ENCODE results near the gene C2orf68.
"Not testable (repeated sequence)": the region's sequence is repeated elsewhere in the genome, so short reads cannot be mapped to it uniquely, and the experiment has no call there.

The C2orf68 gene

GRCh38 chr2:85611705-85612587 is at the start of gene C2orf68:
C2orf68 (minus strand) TSS chr2:85612066; CDS start chr2:85611984, 82 bp downstream.
- peak; percentile 69 to 84 (median 80) for DNase-seq (ENCODE audit: low read depth in 2 of 3, low spot score in 2 of 3)

- no peak for DNase-seq (ENCODE audit: low read depth in 2 of 3, low spot score in 2 of 3)
Observed at GRCh38 chr2:85661139-85661858, 49.4 kb upstream of the C2orf68 start.

GRCh38 chr2:85660725-85661124 is 48.9 kb upstream of the C2orf68 start:
- no peak for DNase-seq (ENCODE audit: low read depth in 2 of 3, low spot score in 2 of 3)

- not testable (repeated sequence) for DNase-seq (ENCODE audit: low read depth in 2 of 3, low spot score in 2 of 3)
Observed at GRCh38 chr2:85660301-85660700, 48.4 kb upstream of the C2orf68 start.

GRCh38 chr2:85659324-85659981 is 47.6 kb upstream of the C2orf68 start:
- DNase-seq (ENCODE audit: low read depth in 2 of 3, low spot score in 2 of 3), result no peak

- DNase-seq (ENCODE audit: low read depth in 2 of 3, low spot score in 2 of 3), result not testable (repeated sequence)
Observed at GRCh38 chr2:85657399-85657798, 45.5 kb upstream of the C2orf68 start.

- no peak for DNase-seq (ENCODE audit: low read depth in 2 of 3, low spot score in 2 of 3)
Observed at GRCh38 chr2:85656468-85656867, 44.6 kb upstream of the C2orf68 start.

- DNase-seq (ENCODE audit: low read depth in 2 of 3, low spot score in 2 of 3), result no peak
Observed at GRCh38 chr2:85655961-85656417, 44.1 kb upstream of the C2orf68 start.

- DNase-seq (ENCODE audit: low read depth in 2 of 3, low spot score in 2 of 3), result no peak
Observed at GRCh38 chr2:85653996-85654395, 42.1 kb upstream of the C2orf68 start.

GRCh38 chr2:85652056-85652455 is 40.2 kb upstream of the C2orf68 start:
- no peak for DNase-seq (ENCODE audit: low read depth in 2 of 3, low spot score in 2 of 3)

GRCh38 chr2:85651097-85651496 is 39.2 kb upstream of the C2orf68 start:
- DNase-seq (ENCODE audit: low read depth in 2 of 3, low spot score in 2 of 3), result no peak

- DNase-seq (ENCODE audit: low read depth in 2 of 3, low spot score in 2 of 3), result no peak
Observed at GRCh38 chr2:85650456-85650855, 38.6 kb upstream of the C2orf68 start.

GRCh38 chr2:85649201-85650190 is 37.6 kb upstream of the C2orf68 start:
- no peak for DNase-seq (ENCODE audit: low read depth in 2 of 3, low spot score in 2 of 3)

- no peak for DNase-seq (ENCODE audit: low read depth in 2 of 3, low spot score in 2 of 3)
Observed at GRCh38 chr2:85648619-85649018, 36.8 kb upstream of the C2orf68 start.

- no peak for DNase-seq (ENCODE audit: low read depth in 2 of 3, low spot score in 2 of 3)
Observed at GRCh38 chr2:85647823-85648526, 36.1 kb upstream of the C2orf68 start.

- no peak for DNase-seq (ENCODE audit: low read depth in 2 of 3, low spot score in 2 of 3)
Observed at GRCh38 chr2:85646166-85646565, 34.3 kb upstream of the C2orf68 start.

GRCh38 chr2:85644909-85645308 is 33.0 kb upstream of the C2orf68 start:
- DNase-seq (ENCODE audit: low read depth in 2 of 3, low spot score in 2 of 3), result no peak

GRCh38 chr2:85642725-85643124 is 30.9 kb upstream of the C2orf68 start:
- DNase-seq (ENCODE audit: low read depth in 2 of 3, low spot score in 2 of 3), result no peak

- no peak for DNase-seq (ENCODE audit: low read depth in 2 of 3, low spot score in 2 of 3)
Observed at GRCh38 chr2:85635636-85636035, 23.8 kb upstream of the C2orf68 start.

GRCh38 chr2:85635011-85635410 is 23.1 kb upstream of the C2orf68 start:
- no peak for DNase-seq (ENCODE audit: low read depth in 2 of 3, low spot score in 2 of 3)
